ENCODE data around the gene PGAP3.

DNA sequence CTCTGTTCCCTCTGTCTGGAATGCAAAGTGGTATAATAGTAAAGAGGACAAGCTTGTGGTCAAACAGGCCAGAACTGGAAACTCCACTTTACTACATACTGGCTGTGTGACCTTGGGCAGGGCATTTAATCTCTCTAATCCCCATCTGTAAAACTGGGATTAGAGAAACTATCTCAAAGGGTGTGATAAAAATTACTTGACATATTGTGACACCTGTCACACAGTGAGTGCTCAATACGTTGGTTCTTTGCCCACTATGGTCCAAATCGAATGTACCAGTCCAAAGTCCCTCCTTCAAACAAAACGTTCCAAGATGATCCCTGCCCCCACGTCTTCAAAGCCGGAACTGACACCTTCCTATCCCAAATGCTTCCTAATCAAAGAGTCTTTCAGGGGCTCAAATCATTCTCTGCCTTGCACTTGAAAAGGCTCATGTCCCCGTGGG is 734 bp downstream of the PGAP3 start:
- TF ChIP-seq POLR2A (IDR thresholded peaks at IDR 0.05; ENCODE audit: low read depth, low read length) = no peak
- no peak for TF ChIP-seq POLR2AphosphoS5 (IDR thresholded peaks at IDR 0.05; ENCODE audit: low read depth, low read length)
